ENCODE measurements around the gene STARD3NL. TPM values are rescaled to one million over a fixed set of nuclear protein-coding genes. Genes with fewer than 3 reads are reported as not detected.

The STARD3NL gene
- total and polyA plus RNA-seq, 2 of the 4 experiments (the other 2 are of a cell fraction), result 51.6 to 69.7 TPM

GRCh38 chr7:38229386-38229785, 51.3 kb downstream of the STARD3NL start:
- POLR2A ChIA-PET (ENCODE audit: unreplicated experiment), result no interaction called here
- dilution Hi-C loops (cut with HindIII; ENCODE audit: low sequenced_read_pairs, unreplicated experiment) (no loop called here), intact Hi-C loops (cut with micrococcal nuclease) (no loop called here), in situ Hi-C loops (cut with MboI; ENCODE audit: low sequenced_read_pairs) (no loop called here)
- Histone ChIP-seq H3K9me3 (ENCODE audit: control insufficient read depth, insufficient read depth, low read length) (no peaks in the 10 kb centered on the region), H3K4me2 (ENCODE audit: low read depth, low read length) (no peak overlapping the region), H2AK5ac (ENCODE audit: low read depth, low read length) (no peak overlapping the region), H4K8ac (ENCODE audit: low read depth in 2 of 2, low read length in 2 of 2) (no peak overlapping the region), H3K36me3 (ENCODE audit: control insufficient read depth, insufficient read depth, low read length) (peaks cover 22% of the 10 kb centered on the region), H2AK9ac (replicated peaks; ENCODE audit: low read depth, low read length, poor library complexity) (no peak overlapping the region), H4K5ac (ENCODE audit: low read depth, low read length) (no peak overlapping the region), H2AFZ (replicated peaks; ENCODE audit: low read length, poor library complexity) (no peak overlapping the region), H4K91ac (ENCODE audit: insufficient read depth, low read depth, low read length) (no peak overlapping the region), H4K20me1 (ENCODE audit: insufficient read depth, low read length) (no peaks in the 10 kb centered on the region), H2BK5ac (ENCODE audit: low read depth, low read length, poor library complexity, severe bottlenecking) (no peak overlapping the region), H2BK20ac (ENCODE audit: low read depth, low read length) (no peak overlapping the region), H3K4me1 (ENCODE audit: control insufficient read depth, insufficient read depth, low read length) (peaks cover 4% of the 10 kb centered on the region), H3K9ac (ENCODE audit: low read depth, low read length) (no peak overlapping the region), H3K27me3 (ENCODE audit: control insufficient read depth, insufficient read depth, low read length) (no peaks in the 10 kb centered on the region), H2BK120ac (ENCODE audit: low read depth, low read length) (no peak overlapping the region), H3K79me1 (ENCODE audit: low read depth in 1 of 2, low read length in 2 of 2) (0 out of 4 replicates have a peak, but pooled peaks cover 0 to 2% of the 10 kb centered on the region in 2 experiments), H3K27ac (ENCODE audit: insufficient read depth, low read length) (no peak overlapping the region), H3K56ac (ENCODE audit: extremely low read depth, insufficient read depth, low read length) (no peak overlapping the region), H3K9me1 (ENCODE audit: insufficient read depth, low read length) (peaks cover 2% of the 10 kb centered on the region), H3K14ac (replicated peaks; ENCODE audit: low read depth, low read length) (no peak overlapping the region), H3K23ac (ENCODE audit: low read depth, low read length) (no peak overlapping the region), H3K18ac (ENCODE audit: low read depth, low read length) (no peak overlapping the region), H2BK15ac (ENCODE audit: low read depth, low read length) (no peak overlapping the region), H3K4ac (ENCODE audit: low read depth, low read length) (no peak overlapping the region), H3K4me3 (ENCODE audit: insufficient read depth, low read depth, low read length) (no peak overlapping the region)
- DNase-seq (peak; percentile 62), ATAC-seq (ENCODE audit: low read depth) (no peak)
- no peak for TF ChIP-seq MAZ (IDR thresholded peaks at IDR 0.05; ENCODE audit: borderline replicate concordance, low read depth, low read length)
- TF ChIP-seq CEBPB (IDR thresholded peaks at IDR 0.05; ENCODE audit: low read depth, low read length), result no peak
- TF ChIP-seq SMC3 (IDR thresholded peaks at IDR 0.05; ENCODE audit: low read depth, low read length), result no peak
- TF ChIP-seq MXI1 (IDR thresholded peaks at IDR 0.05; ENCODE audit: borderline replicate concordance, low read depth, low read length), result no peak
- no peak for TF ChIP-seq RCOR1 (IDR thresholded peaks at IDR 0.05; ENCODE audit: insufficient replicate concordance, low read length)
- no peak for TF ChIP-seq CTCF (conservative IDR thresholded peaks at IDR 0.05; ENCODE audit: low read depth, low read length)
- TF ChIP-seq RAD21 (IDR thresholded peaks at IDR 0.05; ENCODE audit: low read length), result no peak
- no peak for TF ChIP-seq USF2 (IDR thresholded peaks at IDR 0.05; ENCODE audit: low read depth, low read length)
- no peak for TF ChIP-seq CHD1 (IDR thresholded peaks at IDR 0.05; ENCODE audit: low read depth, low read length)
- no peak for TF ChIP-seq FOS (IDR thresholded peaks at IDR 0.05; ENCODE audit: low read depth, low read length)
- TF ChIP-seq POLR2A (IDR thresholded peaks at IDR 0.05; ENCODE audit: low read depth, low read length), result no peak
- TF ChIP-seq RFX5 (IDR thresholded peaks at IDR 0.05; ENCODE audit: low read depth, low read length), result no peak
- no peak for TF ChIP-seq NFE2L2 (IDR thresholded peaks at IDR 0.05; ENCODE audit: low read depth, low read length)
- no peak for TF ChIP-seq BHLHE40 (IDR thresholded peaks at IDR 0.05; ENCODE audit: low read depth, low read length)
- no CpG with 5 or more reads among the region's 6 CpGs for WGBS, 2 experiments (ENCODE audit: extremely low coverage in 2 of 2, insufficient read length in 1 of 2)
- BruUV-seq (replicated peaks), result no TSS peak
- CTCF ChIA-PET, result no interaction called here

Measured in IMR-90 (cell line).